G401.6 (cell line): Measurements from ENCODE around the gene ASCL2.
"Not testable (repeated sequence)": the region's sequence is repeated elsewhere in the genome, so short reads cannot be mapped to it uniquely, and the experiment has no call there.

Source experiments
- FAIRE-seq: peaks from 2 replicates; lab custom pipeline; 2012; peaks lifted over from hg19 to GRCh38; lab: Jason Lieb, UNC

Gene ASCL2

DNA sequence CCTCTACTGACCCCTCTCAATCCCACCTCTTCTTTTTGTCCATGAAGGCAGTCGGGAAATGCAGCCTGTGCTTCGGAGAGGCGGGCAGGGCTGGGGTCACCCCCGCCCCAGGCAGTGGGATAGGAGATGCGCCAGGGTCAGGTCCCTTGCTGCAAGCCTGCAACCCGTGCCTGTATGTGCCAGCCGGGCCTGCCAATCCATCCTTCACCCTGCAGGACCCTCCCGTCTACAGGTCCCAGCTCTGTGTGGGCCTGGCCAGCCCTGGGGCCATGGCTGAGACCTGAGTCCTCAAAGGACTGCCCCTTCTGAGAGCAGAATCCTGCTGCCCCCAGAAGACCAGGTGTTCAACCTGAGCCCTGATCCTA, 10.9 kb downstream of the ASCL2 start:
- no peak for FAIRE-seq

DNA sequence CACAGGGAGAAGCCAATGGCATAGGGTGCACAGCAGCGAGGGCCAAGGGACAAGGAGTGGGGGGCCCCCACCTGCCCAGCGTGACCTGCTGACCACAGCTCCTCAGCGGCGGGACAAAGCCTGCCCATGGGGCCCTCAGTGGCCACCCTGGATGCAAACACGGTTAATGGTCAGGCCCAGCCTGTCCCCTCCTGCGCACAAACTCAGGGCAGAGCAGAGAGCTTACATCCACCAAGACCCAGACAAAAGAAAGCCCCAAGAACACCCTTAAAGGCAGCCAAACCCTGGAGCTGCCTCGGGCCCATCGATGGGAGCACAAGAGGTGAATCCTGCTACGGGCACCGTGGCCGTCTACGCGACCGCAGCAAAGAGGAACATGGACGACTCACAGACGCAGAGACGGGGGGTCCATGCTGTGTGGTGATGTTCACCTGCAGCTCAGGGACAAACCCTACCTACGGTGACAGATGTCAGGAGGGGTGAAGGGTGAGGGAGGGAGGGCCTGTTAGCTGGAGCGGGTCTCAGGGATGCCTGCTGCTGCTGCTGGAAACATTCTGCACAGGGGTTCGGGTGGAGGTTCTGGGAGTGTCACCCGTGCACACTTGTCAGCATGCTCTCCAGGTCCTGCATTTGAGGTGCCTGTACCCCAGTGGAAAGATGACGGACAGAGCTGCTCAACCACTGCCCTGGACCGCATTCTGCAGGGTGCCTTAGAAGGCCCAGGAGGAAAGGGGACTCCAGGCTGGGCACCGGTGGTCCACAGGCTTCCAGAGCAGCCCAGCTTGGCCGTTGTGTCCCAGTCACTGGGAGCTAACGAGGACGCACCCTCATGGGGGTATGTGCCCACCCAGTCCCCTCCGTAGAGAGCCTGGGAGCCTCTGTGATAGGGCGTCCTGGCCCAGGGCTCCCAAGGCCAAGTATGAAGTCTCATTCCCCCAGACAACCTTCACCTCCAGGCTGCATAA, 11.6 kb downstream of the ASCL2 start:
- FAIRE-seq: no peak

DNA sequence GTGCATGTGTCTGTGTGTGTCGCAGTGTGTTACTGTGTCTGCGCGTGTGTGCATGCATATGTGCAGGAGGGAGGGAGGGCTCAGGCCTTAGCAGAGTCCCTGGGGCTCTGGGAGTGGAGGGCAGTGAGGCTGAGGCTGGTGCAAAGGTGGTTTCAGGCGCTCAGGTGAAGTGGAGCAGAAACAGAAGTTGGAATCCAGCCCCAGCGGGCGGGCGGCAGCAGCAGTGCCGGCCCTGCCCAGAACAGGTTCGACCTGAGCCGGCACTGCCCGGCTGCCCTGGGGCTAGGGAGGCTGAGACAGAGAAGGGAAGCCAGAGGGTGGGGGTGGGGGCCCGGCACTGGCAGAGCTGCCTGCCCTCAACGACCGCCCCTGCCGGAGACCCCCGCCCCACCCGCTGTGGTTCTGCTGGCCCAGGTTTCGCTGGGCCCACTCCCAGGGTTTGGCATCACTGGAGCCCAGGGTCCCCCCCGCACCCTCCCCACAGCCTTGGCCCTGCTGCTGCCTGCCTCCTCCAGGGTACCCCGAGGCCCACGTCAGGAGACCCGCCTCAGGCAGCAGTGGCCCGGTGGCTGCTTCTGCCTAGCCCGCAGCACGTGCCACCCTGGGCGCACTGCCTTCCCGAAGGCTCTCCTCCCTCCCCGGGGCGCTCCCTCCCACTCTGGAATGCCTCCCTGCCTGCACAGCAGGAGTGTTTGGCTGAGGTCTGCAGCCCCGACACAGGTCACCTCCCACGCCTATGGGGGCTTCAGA, 13.3 kb downstream of the ASCL2 start:
- no peak for FAIRE-seq

DNA sequence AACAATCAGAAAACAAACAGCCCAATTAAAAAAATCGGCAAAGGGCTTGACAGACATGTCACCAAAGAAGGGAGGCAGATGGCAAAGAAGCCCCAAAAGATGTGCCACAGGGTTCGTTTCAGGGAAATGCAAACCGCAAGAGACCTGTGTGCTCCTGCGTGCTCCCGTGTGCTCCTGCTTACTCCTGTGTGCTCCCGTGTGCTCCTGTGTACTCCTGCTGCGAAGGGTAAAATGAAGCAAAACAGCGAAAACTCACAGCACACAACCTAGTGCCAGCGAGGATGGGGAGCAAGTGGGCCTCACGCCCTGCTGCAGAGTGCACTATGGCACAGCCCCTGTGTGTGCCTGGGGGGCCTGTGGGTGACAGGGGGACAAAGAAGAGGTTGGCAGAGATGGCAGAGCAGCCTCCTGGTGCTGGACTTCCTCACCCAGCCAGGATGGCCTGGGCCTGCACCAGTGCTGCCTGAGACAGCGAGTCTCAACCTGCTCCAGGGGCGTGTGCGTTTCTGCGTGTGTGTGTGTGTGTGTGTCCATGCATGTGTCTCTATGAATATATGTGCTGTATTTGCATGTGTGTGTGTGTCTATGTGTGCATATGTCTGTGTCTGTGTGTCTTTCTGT, 14.0 kb downstream of the ASCL2 start:
- no peak for FAIRE-seq

DNA sequence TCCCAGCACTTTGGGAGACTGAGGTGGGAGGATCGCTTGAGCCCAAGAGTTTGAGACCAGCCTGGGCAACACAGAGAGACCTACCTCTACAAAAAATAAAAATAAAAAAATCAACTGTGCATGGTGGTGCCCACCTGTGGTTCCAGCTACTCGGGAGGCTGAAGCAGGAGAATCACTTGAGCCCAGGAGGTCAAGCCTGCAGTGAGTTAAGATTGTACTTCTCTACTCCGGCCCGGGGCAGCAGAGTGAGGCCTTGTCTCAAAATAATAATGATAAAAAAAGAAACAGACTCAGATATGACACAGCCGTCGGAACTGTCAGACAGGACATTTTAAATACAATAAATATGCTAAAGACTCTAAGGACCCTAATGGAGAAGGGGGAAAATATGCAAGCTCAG, 18.4 kb downstream of the ASCL2 start:
- no peak for FAIRE-seq

DNA sequence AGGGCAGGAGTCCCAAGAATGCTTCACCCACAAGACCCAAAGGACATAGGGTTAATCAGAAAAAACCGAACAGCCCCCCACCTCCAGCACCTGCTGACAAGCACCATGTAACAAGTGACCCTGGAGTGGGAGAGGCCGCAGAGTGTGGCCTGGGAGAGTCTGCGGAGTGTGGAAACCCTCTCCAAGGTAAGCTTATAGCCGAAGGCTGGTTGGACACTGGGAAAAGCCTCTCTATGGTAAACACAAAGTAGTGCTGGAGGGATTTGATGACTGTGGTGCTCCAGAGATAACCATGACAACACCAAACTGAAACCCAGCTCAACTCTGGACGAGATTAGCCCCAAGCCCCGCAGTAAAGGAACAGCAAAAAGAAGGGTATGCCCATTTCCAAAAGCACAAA, 19.2 kb downstream of the ASCL2 start:
- FAIRE-seq: no peak

DNA sequence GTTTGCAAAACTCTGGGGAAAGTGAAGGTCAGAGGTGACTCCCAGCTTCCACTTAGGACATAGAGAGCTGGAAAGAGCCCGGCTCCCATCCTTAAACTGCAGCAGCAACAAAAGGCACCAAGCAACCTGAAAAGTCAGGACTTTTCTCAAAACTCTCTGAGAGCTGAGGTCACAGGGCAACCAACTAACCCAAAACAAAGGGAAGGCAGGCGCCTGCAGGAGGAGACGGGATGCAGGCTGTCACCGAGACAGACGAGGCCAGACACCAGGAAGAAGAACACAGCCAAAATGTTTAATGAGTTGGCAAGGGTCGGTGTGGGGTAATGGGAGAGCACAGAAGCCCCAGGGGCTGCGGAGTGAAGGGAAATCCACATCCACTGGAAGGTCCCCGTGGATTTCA, 19.9 kb downstream of the ASCL2 start:
- no peak for FAIRE-seq

DNA sequence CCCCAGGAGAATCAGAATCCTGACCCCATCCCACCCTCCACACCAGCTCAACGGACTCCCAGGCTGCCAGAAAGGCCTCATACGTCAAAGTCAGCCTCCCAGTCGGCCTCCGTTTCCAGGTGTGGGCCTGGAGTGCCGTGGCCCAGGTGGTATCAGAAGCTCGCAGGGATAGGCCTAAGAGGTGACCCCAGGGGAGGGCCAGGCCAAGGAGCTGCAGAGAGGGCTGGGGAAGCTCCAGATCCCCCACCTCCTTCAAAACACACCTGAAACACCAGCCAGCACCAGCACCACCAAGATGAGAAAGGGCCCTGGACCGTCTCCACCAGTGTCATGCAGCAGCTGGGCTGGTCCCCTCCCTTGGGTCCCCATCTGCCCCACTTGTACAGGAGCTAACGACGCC, 20.3 kb downstream of the ASCL2 start:
- FAIRE-seq: no peak

DNA sequence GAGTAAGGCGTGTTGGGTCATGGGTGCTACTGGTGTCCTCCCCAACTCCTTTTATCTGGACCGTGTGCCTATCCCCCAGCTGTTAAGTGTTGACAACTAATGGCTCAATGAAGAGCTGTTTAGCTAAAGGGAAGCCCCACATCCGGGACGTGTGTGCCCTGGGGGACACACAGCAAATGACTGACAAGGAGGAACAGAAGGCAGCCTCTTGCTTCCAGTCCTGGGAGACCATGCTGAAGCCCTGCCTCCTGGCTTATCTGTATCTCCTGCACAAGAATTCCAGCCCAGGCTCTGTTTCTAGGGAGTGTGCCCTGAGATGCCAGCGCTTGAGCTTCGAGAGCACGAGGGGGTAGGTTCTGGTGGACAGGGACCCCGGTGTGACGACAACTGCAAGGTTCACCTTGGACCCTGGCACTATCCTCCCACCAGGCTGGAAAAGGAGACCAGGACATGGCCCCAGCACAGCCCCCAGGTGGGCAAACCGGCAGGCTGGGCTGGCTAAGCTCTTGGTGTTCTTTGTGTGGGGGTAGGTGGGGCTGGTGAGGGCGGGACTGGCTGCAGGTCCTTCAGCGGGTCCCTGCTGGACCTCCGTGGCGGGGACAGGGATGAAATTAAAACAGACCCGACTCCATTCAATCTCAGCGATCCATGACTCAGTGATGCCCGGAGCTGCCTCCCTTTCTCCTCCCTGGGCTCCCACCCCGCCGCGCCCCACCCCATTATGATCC, 21.0 kb downstream of the ASCL2 start:
- no peak for FAIRE-seq

DNA sequence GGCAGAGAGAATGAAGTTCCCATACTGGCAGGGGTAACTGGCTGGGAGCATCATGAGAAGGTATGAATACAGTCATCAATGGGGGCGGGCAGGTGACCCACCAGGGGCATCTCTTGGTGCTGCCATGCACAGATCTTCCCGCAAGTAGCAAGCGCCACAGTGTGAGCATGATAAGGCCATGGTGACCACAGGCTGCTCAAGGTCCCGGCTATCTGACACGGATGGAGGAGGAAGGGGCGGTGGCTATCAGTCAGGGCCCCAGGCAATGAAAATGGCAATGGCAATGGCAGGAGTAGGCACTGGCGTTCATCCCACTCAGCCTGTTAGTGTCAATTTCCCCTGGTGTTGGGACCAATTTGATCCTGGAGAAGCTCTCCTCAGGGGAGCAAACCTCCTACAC, 21.6 kb downstream of the ASCL2 start:
- no peak for FAIRE-seq

DNA sequence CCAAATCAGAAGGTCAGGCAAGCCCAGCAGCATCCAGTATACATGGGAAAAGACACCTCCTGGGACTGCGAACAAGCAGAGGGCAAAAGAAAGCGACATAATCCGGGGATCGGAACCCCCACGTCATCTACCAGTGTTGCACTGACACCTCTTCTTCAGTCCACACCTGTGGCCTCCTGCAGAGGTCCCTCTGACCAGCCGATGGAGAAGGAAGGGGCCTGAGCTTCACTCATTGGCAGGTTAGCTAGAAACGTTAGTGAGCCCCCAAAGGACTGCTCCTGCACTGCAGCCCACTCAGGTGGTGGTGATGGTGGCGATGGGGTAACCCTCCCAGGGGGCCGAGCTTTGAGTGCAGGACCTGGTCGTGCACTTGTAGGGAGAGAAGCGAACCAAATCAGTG, 22.1 kb downstream of the ASCL2 start:
- FAIRE-seq: no peak

DNA sequence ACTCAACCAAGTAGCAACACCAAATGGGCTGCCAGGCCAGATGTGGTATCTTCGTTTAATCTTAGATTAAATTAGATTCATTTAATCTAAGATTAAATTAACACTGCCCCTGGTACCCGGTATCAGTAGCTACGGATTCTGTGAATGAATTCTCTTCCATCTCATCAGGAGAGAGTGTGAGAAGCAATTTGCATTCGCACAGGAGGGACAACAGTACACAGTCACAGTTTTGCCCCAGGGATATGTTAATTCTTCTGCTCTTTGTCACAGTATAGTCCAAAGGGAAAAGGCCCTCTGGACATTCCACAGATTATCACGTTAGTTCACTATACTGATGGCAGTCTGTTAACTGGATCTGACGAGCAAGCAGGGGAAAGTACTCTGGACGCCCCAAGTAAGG, 22.9 kb downstream of the ASCL2 start:
- FAIRE-seq: no peak

DNA sequence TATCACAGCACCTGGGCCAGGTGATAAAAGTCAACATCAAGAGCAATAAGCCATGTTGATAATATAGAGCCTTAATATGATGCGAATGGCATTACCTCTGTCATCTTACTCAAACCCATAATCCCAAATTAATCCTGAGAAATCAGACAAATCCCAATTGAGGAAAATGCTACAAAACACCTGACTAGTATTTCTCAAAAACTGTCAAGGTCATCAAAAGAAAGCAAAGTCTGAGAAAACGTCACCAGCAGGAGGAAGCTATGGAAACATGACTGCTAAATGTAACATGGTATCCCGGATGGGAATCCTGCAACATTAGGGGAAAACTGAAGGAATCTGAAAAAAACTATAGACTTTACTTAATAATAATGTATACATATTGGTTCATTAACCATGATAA, 29.6 kb downstream of the ASCL2 start:
- FAIRE-seq: no peak

DNA sequence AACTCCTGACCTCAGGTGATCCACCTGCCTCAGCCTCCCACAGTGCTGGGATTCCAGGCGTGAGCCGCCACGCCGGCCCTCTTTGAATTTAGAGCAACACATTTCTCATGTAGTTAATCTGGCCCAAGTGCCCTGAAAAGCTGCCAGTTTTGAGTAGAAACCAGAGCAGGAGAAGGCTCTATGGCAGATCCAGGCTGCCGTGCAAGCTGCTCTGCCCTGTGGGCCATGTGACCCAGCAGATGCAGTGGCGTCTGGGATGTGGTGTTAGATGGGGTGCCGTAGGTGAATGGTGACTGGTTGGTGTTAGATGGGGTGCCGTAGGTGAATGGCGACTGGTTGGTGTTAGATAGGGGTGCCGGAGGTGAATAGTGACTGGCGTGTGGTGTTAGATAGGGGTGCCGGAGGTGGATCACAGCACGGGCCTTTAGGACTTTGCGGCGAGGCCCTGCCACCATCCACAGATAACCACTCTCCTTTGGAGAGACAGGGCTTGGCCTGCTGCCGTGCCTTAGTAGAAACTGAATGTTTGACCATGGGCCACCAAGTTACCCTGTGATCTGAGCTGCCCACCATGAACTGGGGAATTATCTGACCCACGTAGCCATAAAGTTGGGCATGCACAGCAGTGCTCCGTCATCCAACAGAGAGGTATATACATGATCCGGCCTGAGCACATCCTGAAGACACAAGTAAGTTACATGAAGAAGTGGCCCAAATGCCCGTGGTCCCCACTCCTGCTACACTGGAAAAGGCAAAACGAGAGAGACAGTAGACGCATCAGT, 32.7 kb downstream of the ASCL2 start:
- no peak for FAIRE-seq

DNA sequence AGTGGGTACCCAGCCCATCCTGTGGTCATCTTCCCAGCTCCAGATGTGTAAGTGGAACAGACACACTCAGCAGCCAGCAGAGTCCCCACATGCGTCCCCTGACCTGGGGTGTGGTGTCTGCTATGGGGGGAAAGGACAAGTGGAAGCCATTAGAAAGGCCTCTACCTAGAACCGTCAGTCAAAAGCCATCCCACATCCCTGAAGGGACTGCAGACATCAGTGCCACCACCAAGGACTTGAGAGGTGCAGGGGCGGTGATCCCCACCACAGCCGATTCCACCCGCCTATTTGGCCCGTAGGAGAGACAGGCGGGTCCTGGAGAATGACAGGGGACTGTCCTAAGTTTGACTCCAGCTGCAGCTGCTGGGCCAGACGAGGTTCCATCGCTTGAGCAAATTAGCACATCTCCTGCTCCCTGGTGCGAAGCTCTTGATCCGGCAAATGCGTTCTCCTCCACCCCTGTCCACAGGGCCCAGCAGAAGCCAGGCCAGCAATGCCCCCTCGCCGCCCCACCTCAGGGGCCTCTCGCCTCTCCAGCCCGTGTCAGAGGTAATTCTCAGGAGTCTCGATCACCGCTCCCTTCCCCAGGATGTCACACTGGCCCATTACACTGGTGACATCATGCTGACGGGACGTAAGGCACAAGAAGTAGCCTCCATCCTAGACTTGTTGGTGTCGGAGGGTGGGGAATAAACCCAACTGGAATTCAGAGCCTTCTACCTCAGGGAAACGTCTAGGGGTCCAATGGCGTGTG, 33.8 kb downstream of the ASCL2 start:
- not testable (repeated sequence) for FAIRE-seq

DNA sequence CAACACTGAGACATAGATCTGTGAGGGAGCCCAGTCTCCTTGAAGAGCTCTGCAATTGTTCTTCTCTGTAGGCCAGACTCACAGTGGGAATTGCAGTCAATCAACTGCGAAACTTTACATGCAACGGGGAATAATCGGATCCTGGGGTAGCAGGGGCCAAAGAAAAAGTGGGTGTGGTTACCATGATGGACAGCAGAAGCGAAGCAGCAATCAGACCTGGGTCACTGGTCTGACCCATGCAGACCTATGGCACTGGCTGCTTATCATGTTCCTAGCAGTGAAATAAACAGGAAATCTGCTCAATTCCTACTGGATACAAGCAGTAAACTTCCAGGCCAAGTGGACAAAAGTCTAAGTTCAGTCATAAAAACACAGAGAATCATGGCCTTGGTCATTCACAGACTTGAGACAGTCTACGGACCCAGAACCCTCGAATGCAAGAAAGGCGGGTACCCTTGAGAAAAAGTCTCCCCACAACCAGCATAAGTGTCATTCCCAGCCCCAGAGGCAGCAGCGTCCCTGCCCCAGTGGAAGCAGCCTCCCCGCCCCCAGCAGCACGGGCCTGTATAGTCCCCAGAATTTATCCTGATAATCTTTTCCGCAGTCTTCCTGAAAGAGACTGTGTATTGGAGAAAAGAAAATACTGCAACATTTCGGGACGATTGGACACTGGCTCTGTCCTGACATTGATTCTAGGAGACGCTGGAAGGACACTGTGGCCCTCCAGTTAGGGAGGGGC, 34.6 kb downstream of the ASCL2 start:
- FAIRE-seq: no peak

DNA sequence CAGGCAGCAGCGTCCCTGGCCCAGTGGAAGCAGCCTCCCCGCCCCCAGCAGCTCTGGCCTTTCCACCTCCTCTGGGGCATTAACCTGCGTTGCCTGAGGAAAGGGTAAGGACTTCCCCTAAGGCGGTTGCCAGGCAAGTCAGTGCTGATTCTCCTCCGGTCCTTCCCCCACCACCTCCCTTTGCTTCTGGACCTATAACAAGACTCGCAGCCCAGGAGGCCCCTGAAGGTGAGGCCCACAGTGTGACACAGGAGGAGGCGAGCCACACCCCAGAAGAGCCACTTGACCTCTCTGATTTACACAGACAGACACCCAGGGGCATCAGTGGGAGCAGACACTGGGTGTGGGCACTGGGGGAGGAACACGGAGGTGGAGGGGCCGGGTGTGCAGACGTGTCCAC, 35.4 kb downstream of the ASCL2 start:
- FAIRE-seq: no peak

DNA sequence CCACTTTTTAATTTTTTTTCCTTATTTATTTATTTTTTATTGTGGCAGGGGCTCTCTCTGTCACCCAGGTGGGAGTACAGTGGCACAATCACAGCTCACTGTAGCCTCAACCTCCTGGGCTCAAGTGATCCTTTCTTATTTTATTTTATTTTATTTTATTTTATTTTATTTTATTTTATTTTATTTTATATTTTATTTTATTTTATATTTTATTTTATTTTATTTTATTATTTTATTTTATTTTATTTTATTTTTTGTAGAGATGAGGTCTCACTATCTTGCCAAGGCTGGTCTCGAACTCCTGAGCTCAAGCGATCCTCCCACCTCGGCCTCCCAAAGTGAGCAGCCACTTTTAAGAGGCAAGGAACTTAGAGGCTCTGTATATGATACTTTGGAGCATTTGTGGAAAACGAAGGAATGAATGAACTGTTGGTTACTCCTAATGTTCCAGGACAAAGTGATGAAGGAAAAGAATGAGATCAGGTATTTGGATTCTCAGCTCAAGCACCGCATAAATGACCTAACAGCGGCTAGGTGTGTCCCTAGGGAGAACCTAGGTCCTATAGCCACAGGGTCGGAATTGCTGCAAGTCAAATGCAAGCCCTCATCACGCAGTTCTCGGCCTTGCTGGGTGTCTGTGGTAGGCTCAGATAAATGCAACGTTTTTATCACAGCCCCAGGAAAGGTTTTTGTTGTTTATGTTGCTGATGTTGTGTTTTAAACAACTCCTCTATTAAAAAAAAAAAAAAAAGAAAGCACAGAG, 36.5 kb downstream of the ASCL2 start:
- FAIRE-seq: no peak

DNA sequence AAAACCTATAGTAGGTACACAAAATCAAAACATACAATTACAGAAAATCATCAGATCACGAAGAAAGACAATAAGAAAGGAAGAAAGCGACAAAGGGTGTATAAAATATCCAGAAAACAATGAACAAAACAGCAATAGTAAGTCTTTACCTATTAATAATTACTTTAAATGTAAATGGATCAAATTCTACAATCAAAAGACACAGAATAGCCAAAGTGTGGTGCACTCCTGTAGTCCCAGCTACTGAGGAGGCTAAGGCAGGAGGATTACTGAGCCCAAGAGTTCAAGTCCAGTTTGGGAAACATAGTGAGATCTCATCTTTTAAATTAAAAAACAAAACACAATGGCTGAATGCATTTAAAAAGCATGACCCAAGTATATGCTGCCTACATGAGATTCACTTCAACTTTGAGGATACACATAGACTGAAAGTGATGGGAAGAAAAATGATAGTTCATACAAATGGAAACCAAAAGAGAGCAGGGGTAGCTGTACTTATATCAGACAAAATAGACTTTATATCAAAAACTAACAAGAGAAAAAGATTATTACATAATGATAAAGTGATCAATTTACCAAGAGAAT, 40.6 kb downstream of the ASCL2 start:
- no peak for FAIRE-seq
